HEK293T (cell line): Measurements from ENCODE around the gene MVB12B.

Experiments
- ARNT ChIP-seq: fragments of 450-650 bp; IDR thresholded peaks from 2 replicates; pipeline ENCODE4 v1.6.1; 2017; ENCODE audit warnings: mild to moderate bottlenecking
- BHLHE40 ChIP-seq: fragments of 450-650 bp; IDR thresholded peaks from 2 replicates; pipeline ENCODE4 v1.6.1; 2016; ENCODE audit warnings: mild to moderate bottlenecking, moderate library complexity, borderline replicate concordance
- CTBP1 ChIP-seq: fragments of 450-650 bp; IDR thresholded peaks from 2 replicates; pipeline ENCODE4 v1.6.1; 2016; ENCODE audit warnings: borderline replicate concordance
- ELF4 ChIP-seq: fragments of 450-650 bp; IDR thresholded peaks from 2 replicates; pipeline ENCODE4 v1.6.1; 2017; ENCODE audit warnings: antibody characterized with exemption
- FOXK2 ChIP-seq: fragments of 450-650 bp; IDR thresholded peaks from 2 replicates; pipeline ENCODE4 v1.6.1; 2016; ENCODE audit warnings: mild to moderate bottlenecking
- FOXM1 ChIP-seq: fragments of 450-650 bp; IDR thresholded peaks from 2 replicates; pipeline ENCODE4 v1.6.1; 2017; ENCODE audit warnings: mild to moderate bottlenecking, borderline replicate concordance
- HDGF ChIP-seq: fragments of 450-650 bp; IDR thresholded peaks from 2 replicates; pipeline ENCODE4 v1.6.1; 2017; ENCODE audit warnings: antibody characterized with exemption, borderline replicate concordance
- SP1 ChIP-seq: fragments of 450-650 bp; IDR thresholded peaks from 2 replicates; pipeline ENCODE4 v1.6.1; 2017
- SUZ12 ChIP-seq: fragments of 450-650 bp; IDR thresholded peaks from 2 replicates; pipeline ENCODE4 v1.6.1; 2016; ENCODE audit warnings: mild to moderate bottlenecking
- TARDBP ChIP-seq: fragments of 450-650 bp; IDR thresholded peaks from 2 replicates; pipeline ENCODE4 v1.6.1; 2016
- ZNF384 ChIP-seq: fragments of 450-650 bp; IDR thresholded peaks from 2 replicates; pipeline ENCODE4 v1.6.1; 2016
- TF ChIP-seq, protein P1 (sequence below): fragments of 450-650 bp; IDR thresholded peaks from 2 replicates; pipeline ENCODE4 v1.6.1; 2016

DNA sequence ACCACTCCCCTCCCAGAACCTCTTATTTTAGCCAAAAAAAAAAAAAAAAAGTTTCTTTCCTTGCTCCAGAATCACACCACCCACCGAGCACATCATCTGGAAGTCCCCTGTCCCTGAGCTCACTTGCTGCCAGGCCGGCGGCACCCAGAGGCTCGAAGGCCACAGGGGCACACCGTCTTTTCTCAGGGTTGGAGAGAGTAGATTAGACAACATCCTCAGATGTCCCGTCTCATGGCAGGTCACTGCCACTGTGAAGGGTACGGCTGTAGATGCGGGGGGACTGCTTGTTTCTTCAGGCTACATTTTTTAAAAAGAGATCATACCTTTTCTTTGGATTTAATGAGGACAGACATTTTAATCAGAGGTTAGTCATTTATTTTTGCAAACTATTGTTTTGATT lies 109.0 kb downstream of the MVB12B start:
- TF ChIP-seq SP1 (no peak), TARDBP (no peak), BHLHE40 (no peak), FOXM1 (no peak), ARNT (no peak), FOXK2 (no peak), ELF4 (no peak), ZNF384 (no peak), CTBP1 (no peak), HDGF (no peak), SUZ12 (no peak)
- TF ChIP-seq, protein P1, sequence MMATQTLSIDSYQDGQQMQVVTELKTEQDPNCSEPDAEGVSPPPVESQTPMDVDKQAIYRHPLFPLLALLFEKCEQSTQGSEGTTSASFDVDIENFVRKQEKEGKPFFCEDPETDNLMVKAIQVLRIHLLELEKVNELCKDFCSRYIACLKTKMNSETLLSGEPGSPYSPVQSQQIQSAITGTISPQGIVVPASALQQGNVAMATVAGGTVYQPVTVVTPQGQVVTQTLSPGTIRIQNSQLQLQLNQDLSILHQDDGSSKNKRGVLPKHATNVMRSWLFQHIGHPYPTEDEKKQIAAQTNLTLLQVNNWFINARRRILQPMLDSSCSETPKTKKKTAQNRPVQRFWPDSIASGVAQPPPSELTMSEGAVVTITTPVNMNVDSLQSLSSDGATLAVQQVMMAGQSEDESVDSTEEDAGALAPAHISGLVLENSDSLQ = no peak
